NCI-H226 (cell line): ENCODE measurements around the gene PGS1.

Experiments
- DNase-seq: peaks from one replicate; pipeline ENCODE4 v3.0.0-alpha.2; 2015

PGS1 gene

GRCh38 chr17:78428836-78429617 lies 50.6 kb downstream of the PGS1 start:
- DNase-seq: no peak

GRCh38 chr17:78429618-78429995 lies 51.2 kb downstream of the PGS1 start:
- no peak for DNase-seq

- DNase-seq: no peak
Measured at GRCh38 chr17:78430892-78431691, 52.6 kb downstream of the PGS1 start.

GRCh38 chr17:78431692-78431958 lies 53.2 kb downstream of the PGS1 start:
- DNase-seq: no peak

GRCh38 chr17:78432226-78433012 lies 54.0 kb downstream of the PGS1 start:
- no peak for DNase-seq

GRCh38 chr17:78433013-78433727 lies 54.7 kb downstream of the PGS1 start:
- no peak for DNase-seq

- DNase-seq: no peak
Measured at GRCh38 chr17:78433780-78434335, 55.4 kb downstream of the PGS1 start.

- no peak for DNase-seq
Measured at GRCh38 chr17:78434455-78435329, 56.2 kb downstream of the PGS1 start.

GRCh38 chr17:78435330-78436005 lies 57.0 kb downstream of the PGS1 start:
- DNase-seq: no peak

- DNase-seq: no peak
Measured at GRCh38 chr17:78437508-78438169, 59.2 kb downstream of the PGS1 start.

GRCh38 chr17:78438271-78438691 lies 59.8 kb downstream of the PGS1 start:
- no peak for DNase-seq

- no peak for DNase-seq
Measured at GRCh38 chr17:78438694-78439325, 60.4 kb downstream of the PGS1 start.

- no peak for DNase-seq
Measured at GRCh38 chr17:78441271-78441971, 63.0 kb downstream of the PGS1 start.

GRCh38 chr17:78442648-78443218 lies 64.3 kb downstream of the PGS1 start:
- no peak for DNase-seq

GRCh38 chr17:78444392-78444791 lies 65.9 kb downstream of the PGS1 start:
- DNase-seq: no peak

- no peak for DNase-seq
Measured at GRCh38 chr17:78446833-78447232, 68.4 kb downstream of the PGS1 start.

- DNase-seq: no peak
Measured at GRCh38 chr17:78448356-78448993, 70.0 kb downstream of the PGS1 start.

- no peak for DNase-seq
Measured at GRCh38 chr17:78449983-78450595, 71.6 kb downstream of the PGS1 start.
